NCI-H187 treated with DMSO at 0.1 percent for 48 hours (cell line): ENCODE results near the gene SAC3D1.
A peak's percentile ranks its signal among the peaks of the same experiment; 100 is the strongest.
"Not testable (repeated sequence)": the region's sequence is repeated elsewhere in the genome, so short reads cannot be mapped to it uniquely, and the experiment has no call there.

ENCODE experiments used
- DNase-seq: peaks from one replicate; lab custom pipeline; 2025; lab: John Stamatoyannopoulos, UW

SAC3D1 gene

DNA sequence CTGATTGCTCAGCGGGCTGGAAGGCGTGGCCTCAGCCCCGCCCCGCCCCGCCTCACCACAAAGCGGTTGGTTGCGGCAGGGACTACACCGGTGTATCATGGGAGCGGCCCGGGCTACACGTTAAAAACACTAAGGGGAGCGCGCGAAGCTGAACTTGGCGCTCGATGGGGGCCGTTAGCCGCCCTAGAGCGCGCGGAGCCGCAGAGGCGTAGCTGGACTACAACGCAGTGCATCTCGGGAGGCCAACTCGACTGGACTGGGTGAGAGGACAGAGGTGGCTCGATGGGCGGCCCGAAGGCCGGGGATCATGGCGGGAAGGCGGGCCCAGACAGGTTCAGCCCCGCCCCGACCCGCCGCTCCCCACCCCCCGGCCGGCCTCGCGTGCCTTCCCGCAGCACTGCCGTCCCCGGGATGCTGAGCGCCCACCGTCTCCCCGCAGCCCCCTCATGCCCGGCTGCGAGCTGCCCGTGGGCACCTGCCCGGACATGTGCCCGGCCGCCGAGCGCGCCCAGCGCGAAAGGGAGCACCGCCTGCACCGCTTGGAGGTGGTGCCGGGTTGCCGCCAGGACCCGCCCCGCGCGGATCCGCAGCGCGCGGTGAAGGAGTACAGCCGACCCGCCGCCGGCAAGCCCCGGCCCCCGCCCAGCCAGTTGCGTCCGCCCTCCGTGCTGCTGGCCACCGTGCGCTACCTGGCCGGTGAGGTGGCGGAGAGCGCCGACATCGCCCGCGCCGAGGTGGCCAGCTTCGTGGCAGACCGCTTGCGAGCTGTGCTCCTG lies at the start of gene SAC3D1:
TSS of gene SAC3D1 (plus strand) at position 364 of the 776 bp plus-strand sequence. CDS start at position 447, 83 bp downstream.
- peak; percentile 92 for DNase-seq

DNA sequence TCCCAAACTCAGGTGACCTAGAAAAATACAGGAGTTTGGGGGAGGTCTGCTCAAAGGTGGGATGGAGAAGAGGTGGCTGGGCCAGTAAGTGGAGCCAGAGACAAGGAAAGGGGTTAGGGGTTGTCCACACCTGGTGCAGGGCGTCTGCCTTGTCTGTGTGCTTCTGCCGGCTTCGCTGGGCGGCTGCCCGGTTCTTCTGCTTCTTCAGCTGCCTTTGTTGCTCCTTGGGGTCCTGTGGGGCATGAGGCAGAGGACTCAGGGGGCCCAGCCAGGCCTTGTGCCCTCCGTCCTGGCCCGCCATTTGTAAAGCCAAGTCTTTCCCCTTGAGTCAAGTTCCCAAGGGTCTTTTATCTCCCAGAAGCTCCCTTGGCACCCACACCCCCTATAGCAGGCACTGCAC lies 46.7 kb upstream of the SAC3D1 start:
- DNase-seq = no peak

GRCh38 chr11:64996327-64996709 lies 44.7 kb upstream of the SAC3D1 start:
- no peak for DNase-seq

- DNase-seq = no peak
These were observed 44.2 kb upstream of the SAC3D1 start, which contains the start of gene BATF2 for GRCh38 chr11:64996710-64997380. TSS of gene BATF2 (minus strand) at chr11:64996971. CDS start at chr11:64996914, 57 bp downstream.

DNA sequence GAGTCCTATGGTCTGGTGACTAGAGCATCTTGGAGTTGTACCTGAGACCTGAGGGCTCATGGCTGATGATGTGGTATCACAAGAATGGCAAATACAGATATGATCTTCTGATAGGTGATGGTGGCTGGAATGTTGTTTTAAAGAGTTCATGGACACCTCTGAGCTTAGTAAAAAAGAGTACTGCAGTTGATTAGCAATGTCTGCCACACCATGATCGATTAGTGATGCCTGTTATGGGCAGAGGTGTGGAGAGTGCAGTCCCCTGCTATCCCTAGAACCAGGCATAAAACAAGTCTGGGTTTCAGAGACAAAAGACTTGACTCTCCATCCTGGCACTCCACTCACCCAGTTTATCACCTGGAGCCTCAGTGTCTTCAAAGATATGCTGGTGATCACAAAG lies 42.9 kb upstream of the SAC3D1 start:
- no peak for DNase-seq

- peak; percentile 18 for DNase-seq
These were observed 42.1 kb upstream of the SAC3D1 start for GRCh38 chr11:64998690-64999431.

GRCh38 chr11:64999478-64999877 lies 41.5 kb upstream of the SAC3D1 start:
- no peak for DNase-seq

DNA sequence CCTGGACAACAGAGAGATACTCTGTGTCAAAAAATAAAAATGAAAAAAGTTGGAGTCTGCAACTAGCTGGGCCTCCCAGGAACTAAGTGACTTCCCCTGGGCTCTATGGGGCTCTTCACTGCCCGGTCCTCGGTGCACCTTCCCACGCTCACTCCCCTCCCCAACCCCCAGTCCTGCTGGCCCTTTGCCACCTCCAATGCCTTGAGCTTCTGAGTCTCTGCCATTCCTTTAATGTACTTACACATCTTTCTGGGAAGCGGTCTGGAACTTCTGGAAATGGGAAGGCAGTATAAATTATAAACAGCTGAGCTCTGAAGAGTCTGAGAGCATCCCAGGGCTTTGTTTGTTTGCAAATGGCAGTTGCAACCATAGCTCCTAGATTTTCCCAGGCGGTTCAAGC lies 38.3 kb upstream of the SAC3D1 start:
- no peak for DNase-seq

GRCh38 chr11:65003282-65003681 lies 37.7 kb upstream of the SAC3D1 start:
- DNase-seq = no peak

- not testable (repeated sequence) for DNase-seq
These were observed 37.0 kb upstream of the SAC3D1 start for GRCh38 chr11:65003968-65004367.

DNA sequence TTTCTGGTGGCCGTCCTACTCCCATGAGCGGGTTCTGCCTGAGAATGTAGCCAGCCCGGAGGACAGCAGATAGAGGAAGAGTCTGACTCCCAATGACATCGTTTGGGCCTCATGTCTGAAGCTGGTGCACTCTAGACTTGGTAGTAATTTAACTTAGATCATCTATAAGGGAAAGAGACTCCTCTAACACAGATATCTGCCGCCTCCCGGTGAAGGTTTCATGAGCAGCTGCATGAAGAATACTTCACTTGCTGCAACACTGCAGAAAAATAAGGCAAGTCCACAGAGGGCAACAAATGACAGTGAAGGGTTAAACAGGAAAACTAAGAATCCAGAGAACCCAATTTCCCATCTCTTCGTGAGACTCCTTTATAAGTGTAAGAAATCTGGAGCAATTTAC lies 33.0 kb upstream of the SAC3D1 start:
- DNase-seq = no peak

DNA sequence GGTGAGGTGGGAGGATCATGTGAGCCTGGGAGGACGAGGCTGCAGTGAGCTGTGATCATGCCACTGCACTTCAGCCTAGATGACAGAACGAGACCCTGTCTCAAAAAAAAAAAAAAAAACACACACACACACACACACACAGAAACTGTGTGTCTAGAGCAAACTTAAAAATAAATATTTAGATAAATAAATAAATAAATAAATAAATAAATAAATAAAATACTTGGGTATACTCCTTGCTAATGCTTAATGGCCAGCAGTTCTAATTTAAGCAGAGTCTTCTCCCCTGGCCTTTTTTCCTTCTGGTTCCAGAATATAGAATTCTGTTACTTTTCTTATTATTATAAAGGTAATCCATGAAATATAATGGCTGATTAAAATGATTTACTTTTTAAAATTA lies 32.1 kb upstream of the SAC3D1 start:
- no peak for DNase-seq

- DNase-seq = peak; percentile 19
These were observed 27.7 kb upstream of the SAC3D1 start for GRCh38 chr11:65013130-65013887.

GRCh38 chr11:65013888-65014725 lies 26.9 kb upstream of the SAC3D1 start, which contains the start of gene ARL2:
TSS of gene ARL2 (plus strand) at chr11:65014160. CDS start at chr11:65014208, 48 bp downstream.
- no peak for DNase-seq

GRCh38 chr11:65014726-65015227 lies 26.2 kb upstream of the SAC3D1 start:
- DNase-seq = no peak

GRCh38 chr11:65016705-65017104 lies 24.3 kb upstream of the SAC3D1 start:
- DNase-seq = no peak

- no peak for DNase-seq
These were observed 23.1 kb upstream of the SAC3D1 start for GRCh38 chr11:65017937-65018336.

DNA sequence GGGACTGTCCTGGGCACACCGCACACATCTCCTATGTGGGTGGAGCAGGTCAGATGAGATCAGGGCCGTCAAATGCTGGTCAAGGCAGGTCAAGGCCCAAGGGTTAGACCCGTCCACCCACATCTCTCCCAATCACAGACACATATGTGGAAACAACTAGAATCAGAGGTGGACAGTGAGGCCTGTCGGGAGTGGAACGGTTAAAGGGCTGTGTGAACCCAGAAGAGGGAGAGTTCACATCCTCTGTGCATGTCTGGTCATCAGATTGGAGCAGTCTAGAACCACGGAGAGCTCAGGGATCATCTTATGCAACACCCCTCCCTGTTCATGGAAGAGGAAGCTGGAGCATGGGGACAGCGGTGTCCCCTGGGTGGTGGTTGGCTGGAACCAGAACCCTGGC lies 21.2 kb upstream of the SAC3D1 start:
- no peak for DNase-seq

DNA sequence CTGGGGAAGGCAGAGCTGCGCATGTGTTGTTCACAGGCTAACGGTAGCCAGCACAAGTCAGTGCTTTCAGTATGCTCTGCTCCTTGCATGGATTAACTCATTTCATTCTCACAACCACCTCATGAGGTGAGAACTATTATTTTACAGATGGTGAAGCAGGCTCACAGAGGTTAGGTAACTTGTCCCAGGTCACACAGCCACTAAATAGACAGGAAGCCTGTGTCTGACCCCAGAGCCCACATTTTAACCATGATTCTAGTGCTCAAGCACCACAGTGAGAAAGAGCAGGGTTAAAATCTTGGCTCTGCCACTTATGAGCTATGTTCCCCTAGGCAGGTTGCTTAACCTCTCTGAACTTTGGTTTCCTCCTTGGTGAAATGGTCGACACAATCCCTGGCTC lies 20.0 kb upstream of the SAC3D1 start:
- DNase-seq = no peak

DNA sequence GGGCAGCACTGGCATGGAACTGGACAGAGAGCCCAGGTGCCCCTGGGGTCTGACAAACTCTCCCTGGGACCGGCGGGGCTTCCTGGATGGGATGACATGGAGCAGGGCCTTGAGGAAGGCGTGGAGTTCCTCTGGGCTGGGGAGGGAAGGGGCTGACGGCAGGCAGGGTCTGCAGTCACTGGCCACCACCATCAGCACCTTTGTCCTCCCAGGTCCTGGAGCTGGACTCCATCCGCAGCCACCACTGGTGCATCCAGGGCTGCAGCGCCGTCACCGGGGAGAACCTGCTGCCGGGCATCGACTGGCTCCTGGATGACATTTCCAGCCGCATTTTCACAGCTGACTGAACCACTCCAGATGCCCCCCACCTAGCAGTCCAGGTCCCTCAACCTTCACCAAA lies 19.5 kb upstream of the SAC3D1 start:
- no peak for DNase-seq

GRCh38 chr11:65023502-65023901 lies 17.5 kb upstream of the SAC3D1 start:
- DNase-seq = not testable (repeated sequence)
